ENCODE measurements around the gene ALDH6A1. TPM values are rescaled to one million over a fixed set of nuclear protein-coding genes. Genes with fewer than 3 reads are reported as not detected.

ALDH6A1 gene
- total RNA-seq, 1 donor from 2014 or later, result 67.2 TPM

DNA sequence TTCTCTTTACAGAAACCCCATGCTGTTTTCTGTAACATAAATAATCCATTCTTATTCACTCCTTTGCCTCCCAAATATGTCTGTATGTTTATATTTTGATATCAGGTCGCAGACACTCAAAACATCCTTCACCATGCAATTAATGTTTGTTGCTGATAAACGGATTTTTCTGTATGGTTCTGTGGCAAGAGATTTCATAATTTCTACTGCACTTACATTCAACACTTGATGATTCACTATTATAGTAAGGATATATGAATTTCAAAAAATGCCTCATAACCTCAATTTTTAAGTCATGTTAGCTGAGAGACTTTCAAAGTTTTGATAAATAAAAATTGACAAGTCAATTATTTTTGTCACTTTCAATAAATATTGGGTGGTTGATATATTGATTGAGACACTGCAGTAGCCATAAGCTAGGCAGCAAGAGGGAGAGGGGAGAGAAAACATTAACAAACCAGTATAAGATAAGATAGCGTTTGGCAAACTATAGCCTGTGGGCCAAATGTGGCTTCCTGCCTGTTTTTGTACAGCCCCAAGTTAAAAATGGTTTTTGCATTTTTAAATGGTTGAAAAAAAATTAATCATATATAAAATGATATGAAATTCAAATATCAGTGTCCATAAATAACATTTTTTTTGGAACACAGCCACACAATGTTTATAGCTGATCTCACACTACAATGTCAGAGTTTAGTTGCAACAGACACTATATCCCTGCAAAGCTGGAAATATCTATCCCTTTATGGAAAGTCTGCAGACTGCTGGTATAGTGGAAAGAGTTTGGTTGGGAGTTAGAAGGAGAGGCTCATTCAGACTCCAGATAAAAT is 18.3 kb downstream of the ALDH6A1 start:
- no peak for DNase-seq (ENCODE audit: extremely low spot score, unreplicated experiment)
- Mint-ChIP-seq H3K4me3 (no peak overlapping the region), H3K36me3 (peaks cover 15% of the 10 kb centered on the region), H3K27ac (no peak overlapping the region), H3K9me3 (no peaks in the 10 kb centered on the region), H3K27me3 (no peaks in the 10 kb centered on the region), H3K4me1 (ENCODE audit: unreplicated experiment) (no peaks in the 10 kb centered on the region)
- no peak for TF ChIP-seq CTCF (conservative IDR thresholded peaks at IDR 0.05)

- TF ChIP-seq CTCF (conservative IDR thresholded peaks at IDR 0.05), result no peak
- H3K36me3 Mint-ChIP-seq, result peaks cover 15% of the 10 kb centered on the region
- no peak overlapping the region for H3K27ac Mint-ChIP-seq
- DNase-seq (ENCODE audit: extremely low spot score, unreplicated experiment), result no peak
- H3K9me3 Mint-ChIP-seq, result no peaks in the 10 kb centered on the region
- H3K4me1 Mint-ChIP-seq (ENCODE audit: unreplicated experiment), result no peaks in the 10 kb centered on the region
- H3K27me3 Mint-ChIP-seq, result no peaks in the 10 kb centered on the region
- H3K4me3 Mint-ChIP-seq, result no peak overlapping the region
Measured at GRCh38 chr14:74064883-74065282, 19.4 kb downstream of the ALDH6A1 start.

GRCh38 chr14:74064426-74064825 is 19.8 kb downstream of the ALDH6A1 start:
- Mint-ChIP-seq H3K9me3 (no peaks in the 10 kb centered on the region), H3K4me1 (ENCODE audit: unreplicated experiment) (no peaks in the 10 kb centered on the region), H3K27ac (no peak overlapping the region), H3K27me3 (no peaks in the 10 kb centered on the region), H3K36me3 (peaks cover 15% of the 10 kb centered on the region), H3K4me3 (no peak overlapping the region)
- no peak for TF ChIP-seq CTCF (conservative IDR thresholded peaks at IDR 0.05)
- DNase-seq (ENCODE audit: extremely low spot score, unreplicated experiment), result no peak

GRCh38 chr14:74062809-74063150 is 21.5 kb downstream of the ALDH6A1 start:
- H3K4me3 Mint-ChIP-seq, result no peak overlapping the region
- no peaks in the 10 kb centered on the region for H3K9me3 Mint-ChIP-seq
- no peak overlapping the region for H3K27ac Mint-ChIP-seq
- no peaks in the 10 kb centered on the region for H3K4me1 Mint-ChIP-seq (ENCODE audit: unreplicated experiment)
- peaks cover 15% of the 10 kb centered on the region for H3K36me3 Mint-ChIP-seq
- no peaks in the 10 kb centered on the region for H3K27me3 Mint-ChIP-seq
- DNase-seq (ENCODE audit: extremely low spot score, unreplicated experiment), result no peak
- no peak for TF ChIP-seq CTCF (conservative IDR thresholded peaks at IDR 0.05)

- Mint-ChIP-seq H3K4me3 (no peak overlapping the region), H3K27me3 (no peaks in the 10 kb centered on the region), H3K4me1 (ENCODE audit: unreplicated experiment) (no peaks in the 10 kb centered on the region), H3K9me3 (no peaks in the 10 kb centered on the region), H3K27ac (no peak overlapping the region), H3K36me3 (no peaks in the 10 kb centered on the region)
- DNase-seq (ENCODE audit: extremely low spot score, unreplicated experiment), result no peak
- no peak for TF ChIP-seq CTCF (conservative IDR thresholded peaks at IDR 0.05)
Measured at GRCh38 chr14:74049876-74050495, 34.3 kb downstream of the ALDH6A1 start.
